T-helper 9 cell (primary cell): ENCODE data around the gene CSN3.

ENCODE experiments used
- DNase-seq: peaks from one replicate; pipeline ENCODE4 v3.0.0-alpha.2; 2020

The CSN3 gene

DNA sequence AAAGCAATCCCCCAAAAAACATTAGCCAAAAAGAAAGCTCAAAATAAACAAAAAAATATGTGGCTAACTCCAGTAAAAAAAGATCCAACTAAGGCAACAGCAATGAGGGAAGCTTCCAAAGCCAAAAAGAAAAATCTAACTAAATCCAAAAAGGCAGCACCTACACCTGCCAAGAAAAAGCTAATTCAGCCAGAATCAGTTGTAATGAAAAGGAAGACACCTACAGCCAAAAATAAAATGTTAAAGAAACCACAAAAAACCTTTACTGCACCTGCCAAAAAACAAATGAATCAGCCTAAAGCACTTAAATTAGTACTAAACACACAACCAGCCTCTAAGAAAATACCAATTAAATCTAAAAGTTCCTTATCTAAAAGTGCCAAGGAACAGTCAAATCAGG is 55.2 kb downstream of the CSN3 start:
- no peak for DNase-seq

DNA sequence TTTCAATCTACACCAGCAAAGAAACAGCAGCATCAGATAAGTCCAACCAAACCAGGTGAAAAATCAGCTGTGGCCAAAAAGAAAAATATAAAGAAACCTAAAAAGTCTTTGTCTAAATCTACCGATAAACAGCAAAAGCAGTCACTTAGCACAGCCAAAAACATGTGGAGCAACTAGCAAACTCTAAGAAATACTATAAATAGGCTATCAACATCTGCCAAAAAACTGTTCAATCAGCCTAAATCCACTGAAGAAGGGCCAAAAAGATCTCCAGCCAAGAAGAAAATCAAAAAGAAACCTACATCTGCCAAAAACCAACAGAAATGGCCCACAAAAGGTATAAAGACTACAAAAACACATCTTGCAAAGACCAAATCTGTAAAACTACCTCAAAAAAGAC is 55.7 kb downstream of the CSN3 start:
- DNase-seq = no peak

DNA sequence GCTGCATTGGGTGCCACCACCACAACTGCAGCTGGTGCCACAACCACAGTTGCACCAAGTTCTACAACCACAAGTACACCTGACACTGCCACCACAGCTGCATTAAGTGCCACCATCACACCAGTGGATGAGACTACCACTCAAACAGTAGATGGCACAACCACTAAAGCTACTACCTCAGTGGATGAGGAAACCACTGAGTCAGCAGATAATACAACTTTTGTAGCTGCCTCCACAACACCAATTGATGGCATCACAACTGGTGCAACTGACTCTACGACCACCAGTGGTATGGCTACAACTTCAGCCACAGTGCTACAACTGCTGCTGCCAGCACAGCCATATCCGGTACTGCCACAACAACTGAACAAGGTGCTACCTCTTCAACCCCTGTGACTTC is 57.2 kb downstream of the CSN3 start:
- DNase-seq = no peak

DNA sequence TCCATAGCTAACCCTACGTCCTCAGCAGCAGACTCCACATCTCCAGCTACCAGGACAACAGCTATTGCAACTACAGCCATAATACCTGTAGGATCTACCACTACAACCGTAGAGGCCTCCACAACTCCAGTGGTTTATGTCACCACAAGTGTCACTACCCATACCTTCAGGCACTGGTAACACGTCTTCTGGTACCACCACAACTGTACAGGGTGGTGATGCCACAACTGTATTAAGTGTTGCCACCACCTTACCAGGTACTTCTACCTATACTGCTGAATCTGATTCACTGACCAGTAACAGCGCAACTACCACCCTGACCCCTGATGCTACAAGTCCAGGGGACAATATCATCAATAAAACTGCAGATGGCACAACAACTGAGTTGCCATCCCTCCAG is 57.8 kb downstream of the CSN3 start:
- no peak for DNase-seq
